CD4-positive, alpha-beta memory T cell (primary cell): Measurements from ENCODE around the gene NF2. TPM values are rescaled to one million over a fixed set of nuclear protein-coding genes. Genes with fewer than 3 reads are reported as not detected.

ENCODE experiments used
- CTCF ChIA-PET: fragments of 350-600 bp; sonication (Branson Sonifier 250); formaldehyde crosslinking; loops from one replicate; lab custom pipeline; 2021; ENCODE audit warnings: inconsistent platforms; ENCODE audit not compliant: partially characterized antibody; lab: Charles Lee
- POLR2A ChIA-PET: fragments of 350-600 bp; sonication (Branson Sonifier 250); formaldehyde crosslinking; loops from one replicate; lab custom pipeline; 2021; ENCODE audit not compliant: partially characterized antibody; lab: Charles Lee
- DNase-seq, 5 donors: peaks; one replicate each; pipeline versions ENCODE4 v3.0.0 to v3.0.0-alpha.2; 2020 to 2022; ENCODE audit warnings: mixed read lengths in 1 of 5
- H3K27ac ChIP-seq: one replicate; pipeline ENCODE4 v1.7.0; 2013; ENCODE audit warnings: low read depth, low read length
- H3K27me3 ChIP-seq: 2 replicates; pipeline ENCODE4 v1.7.0; 2013; ENCODE audit warnings: mild to moderate bottlenecking, low read length, moderate library complexity; ENCODE audit not compliant: insufficient read depth
- H3K36me3 ChIP-seq: 2 replicates; pipeline ENCODE4 v1.7.0; 2013; ENCODE audit warnings: mild to moderate bottlenecking, low read length, moderate library complexity; ENCODE audit not compliant: insufficient read depth
- H3K4me1 ChIP-seq: 2 replicates; pipeline ENCODE4 v1.7.0; 2013; ENCODE audit warnings: mild to moderate bottlenecking, low read length, moderate library complexity; ENCODE audit not compliant: insufficient read depth
- H3K4me3 ChIP-seq, 2 donors: one replicate each; pipeline ENCODE4 v1.7.0; 2013; ENCODE audit warnings: low read length in 2 of 2, mild to moderate bottlenecking in 1 of 2
- H3K9me3 ChIP-seq, 2 donors: one replicate each; pipeline ENCODE4 v1.7.0; 2013; ENCODE audit warnings: low read length in 2 of 2, control low read depth in 1 of 2; ENCODE audit not compliant: control insufficient read depth in 1 of 2
- H3K27ac Mint-ChIP-seq, 7 donors: one replicate each; pipeline ENCODE4 v1.8.0; 2020 to 2021; ENCODE audit warnings: mixed read lengths in 7 of 7, mild to moderate bottlenecking in 6 of 7, inconsistent platforms in 3 of 7, moderate library complexity in 3 of 7
- H3K27me3 Mint-ChIP-seq, 2 donors: one replicate each; pipeline ENCODE4 v1.8.0; 2020 to 2021; ENCODE audit warnings: mixed read lengths in 2 of 2
- H3K36me3 Mint-ChIP-seq, 2 donors: one replicate each; pipeline ENCODE4 v1.8.0; 2020 to 2021; ENCODE audit warnings: mixed read lengths in 2 of 2, inconsistent platforms in 1 of 2, mild to moderate bottlenecking in 1 of 2
- H3K4me1 Mint-ChIP-seq, 4 donors: one replicate each; pipeline ENCODE4 v1.8.0; 2020 to 2021; ENCODE audit warnings: mixed read lengths in 4 of 4, mild to moderate bottlenecking in 1 of 4
- H3K4me3 Mint-ChIP-seq, 8 donors: one replicate each; pipeline ENCODE4 v1.8.0; 2020 to 2021; ENCODE audit warnings: mixed read lengths in 8 of 8, mild to moderate bottlenecking in 7 of 8, moderate library complexity in 6 of 8, inconsistent platforms in 3 of 8
- H3K9me3 Mint-ChIP-seq, 8 donors: one replicate each; pipeline ENCODE4 v1.8.0; 2020 to 2021; ENCODE audit warnings: mixed read lengths in 8 of 8, mild to moderate bottlenecking in 5 of 8, inconsistent platforms in 3 of 8, moderate library complexity in 1 of 8
- intact Hi-C: fragments of 100-400 bp; cut with micrococcal nuclease; formaldehyde crosslinking; loops from one replicate; pipeline ENCODE4 v1.15.1; 2023
- polyA plus RNA-seq, 2 donors: library from polyadenylated mRNA; unstranded; fragments of 300-500 nt; fragmentation: Illumina TruSeq; gene quantifications; one replicate each; pipeline ENCODE4 v1.2.3, GENCODE V29; 2021
- total RNA-seq, 2 experiments: library from RNA; stranded (reverse); gene quantifications; one replicate each; pipeline ENCODE4 v1.2.3, GENCODE V29; 2021

NF2 gene
- total and polyA plus RNA-seq, 4 experiments from 2014 or later: 11.7 to 31.4 (median 24.2) TPM

GRCh38 chr22:29710922-29711593 lies 107.6 kb downstream of the NF2 start:
- Histone ChIP-seq H3K36me3 (no peaks in the 10 kb centered on the region), H3K9me3 (no peaks in the 10 kb centered on the region), H3K27me3 (no peaks in the 10 kb centered on the region), H3K4me3 (no peak overlapping the region), H3K4me1 (no peaks in the 10 kb centered on the region), H3K27ac (no peak overlapping the region)
- CTCF ChIA-PET: no interaction called here
- no peak for DNase-seq
- no peaks in the 10 kb centered on the region for H3K9me3 Mint-ChIP-seq
- H3K36me3 Mint-ChIP-seq: no peaks in the 10 kb centered on the region
- intact Hi-C loops: no loop called here
- no peak overlapping the region for H3K4me3 Mint-ChIP-seq
- H3K27me3 Mint-ChIP-seq: peaks cover 2 to 16% of the 10 kb centered on the region in 2 donors
- POLR2A ChIA-PET: no interaction called here
- H3K27ac Mint-ChIP-seq: no peak overlapping the region
- no peaks in the 10 kb centered on the region for H3K4me1 Mint-ChIP-seq

- Mint-ChIP-seq H3K27ac (peak overlapping the region in 1 of 7 donors; percentile 74), H3K4me3 (no peak overlapping the region), H3K36me3 (no peaks in the 10 kb centered on the region), H3K4me1 (no peaks in the 10 kb centered on the region), H3K27me3 (peaks cover 12 to 26% of the 10 kb centered on the region in 2 donors), H3K9me3 (no peaks in the 10 kb centered on the region)
- Histone ChIP-seq H3K27me3 (no peaks in the 10 kb centered on the region), H3K36me3 (no peaks in the 10 kb centered on the region), H3K4me3 (no peak overlapping the region), H3K27ac (no peak overlapping the region), H3K4me1 (no peaks in the 10 kb centered on the region), H3K9me3 (no peaks in the 10 kb centered on the region)
- ChIA-PET POLR2A (no interaction called here), CTCF (no interaction called here)
- DNase-seq: no peak
- intact Hi-C loops: no loop called here
Observed at GRCh38 chr22:29712119-29712518, 108.7 kb downstream of the NF2 start.

GRCh38 chr22:29713156-29713727 lies 109.8 kb downstream of the NF2 start:
- Mint-ChIP-seq H3K4me1 (peaks cover 0 to 2% (median 0%) of the 10 kb centered on the region in 4 donors), H3K4me3 (no peak overlapping the region), H3K36me3 (no peaks in the 10 kb centered on the region), H3K9me3 (no peaks in the 10 kb centered on the region), H3K27me3 (peaks cover 16 to 30% of the 10 kb centered on the region in 2 donors), H3K27ac (no peak overlapping the region)
- Histone ChIP-seq H3K9me3 (no peaks in the 10 kb centered on the region), H3K36me3 (no peaks in the 10 kb centered on the region), H3K4me3 (no peak overlapping the region), H3K27ac (no peak overlapping the region), H3K4me1 (no peaks in the 10 kb centered on the region), H3K27me3 (no peaks in the 10 kb centered on the region)
- CTCF ChIA-PET: no interaction called here
- POLR2A ChIA-PET: no interaction called here
- no peak for DNase-seq
- intact Hi-C loops: no loop called here

- Mint-ChIP-seq H3K27me3 (peaks cover 27 to 43% of the 10 kb centered on the region in 2 donors), H3K4me3 (no peak overlapping the region)
- POLR2A ChIA-PET: no interaction called here
Observed at GRCh38 chr22:29715240-29715639, 111.8 kb downstream of the NF2 start.

GRCh38 chr22:29715705-29716104 lies 112.3 kb downstream of the NF2 start:
- Histone ChIP-seq H3K36me3 (no peaks in the 10 kb centered on the region), H3K9me3 (no peaks in the 10 kb centered on the region), H3K4me1 (no peaks in the 10 kb centered on the region), H3K4me3 (no peak overlapping the region), H3K27me3 (peaks cover 10% of the 10 kb centered on the region), H3K27ac (no peak overlapping the region)
- H3K36me3 Mint-ChIP-seq: no peaks in the 10 kb centered on the region
- CTCF ChIA-PET: no interaction called here
- no peaks in the 10 kb centered on the region for H3K9me3 Mint-ChIP-seq
- no peak for DNase-seq
- H3K27ac Mint-ChIP-seq: no peak overlapping the region
- peaks cover 0 to 6% (median 3%) of the 10 kb centered on the region in 4 donors for H3K4me1 Mint-ChIP-seq
- H3K27me3 Mint-ChIP-seq: peaks cover 27 to 43% of the 10 kb centered on the region in 2 donors
- no peak overlapping the region for H3K4me3 Mint-ChIP-seq
- intact Hi-C loops: no loop called here
- POLR2A ChIA-PET: no interaction called here

More at GRCh38 chr22:29715240-29715639, 111.8 kb downstream of the NF2 start:
- Histone ChIP-seq H3K27me3 (peaks cover 10% of the 10 kb centered on the region), H3K27ac (no peak overlapping the region), H3K4me3 (no peak overlapping the region), H3K36me3 (no peaks in the 10 kb centered on the region), H3K4me1 (no peaks in the 10 kb centered on the region), H3K9me3 (no peaks in the 10 kb centered on the region)
- Mint-ChIP-seq H3K4me1 (peaks cover 0 to 6% (median 3%) of the 10 kb centered on the region in 4 donors), H3K36me3 (no peaks in the 10 kb centered on the region), H3K9me3 (no peaks in the 10 kb centered on the region), H3K27ac (no peak overlapping the region)
- intact Hi-C loops: no loop called here
- no peak for DNase-seq
- CTCF ChIA-PET: no interaction called here

GRCh38 chr22:29716814-29717545 lies 113.5 kb downstream of the NF2 start:
- Mint-ChIP-seq H3K4me1 (peaks cover 0 to 6% (median 3%) of the 10 kb centered on the region in 4 donors), H3K9me3 (no peaks in the 10 kb centered on the region), H3K27me3 (peaks cover 30 to 48% of the 10 kb centered on the region in 2 donors), H3K4me3 (no peak overlapping the region), H3K36me3 (no peaks in the 10 kb centered on the region), H3K27ac (no peak overlapping the region)
- DNase-seq: no peak
- H3K4me3 ChIP-seq: no peak overlapping the region
- H3K27ac ChIP-seq: no peak overlapping the region
- POLR2A ChIA-PET: no interaction called here
- intact Hi-C loops: no loop called here
- no peaks in the 10 kb centered on the region for H3K9me3 ChIP-seq
- no peaks in the 10 kb centered on the region for H3K36me3 ChIP-seq
- peaks cover 10% of the 10 kb centered on the region for H3K27me3 ChIP-seq
- no peaks in the 10 kb centered on the region for H3K4me1 ChIP-seq
- CTCF ChIA-PET: no interaction called here

- Histone ChIP-seq H3K4me3 (no peak overlapping the region), H3K9me3 (no peaks in the 10 kb centered on the region), H3K27ac (no peak overlapping the region), H3K4me1 (no peaks in the 10 kb centered on the region), H3K36me3 (no peaks in the 10 kb centered on the region), H3K27me3 (peaks cover 10% of the 10 kb centered on the region)
- intact Hi-C loops: no loop called here
- DNase-seq: no peak
- H3K4me3 Mint-ChIP-seq: no peak overlapping the region
- peaks cover 30 to 41% of the 10 kb centered on the region in 2 donors for H3K27me3 Mint-ChIP-seq
- ChIA-PET CTCF (no interaction called here), POLR2A (no interaction called here)
- no peaks in the 10 kb centered on the region for H3K36me3 Mint-ChIP-seq
- H3K27ac Mint-ChIP-seq: no peak overlapping the region
- peaks cover 0 to 6% (median 3%) of the 10 kb centered on the region in 4 donors for H3K4me1 Mint-ChIP-seq
- H3K9me3 Mint-ChIP-seq: no peaks in the 10 kb centered on the region
Observed at GRCh38 chr22:29717789-29718188, 114.4 kb downstream of the NF2 start.
